ENCODE results near the gene HOXC6.

DNA sequence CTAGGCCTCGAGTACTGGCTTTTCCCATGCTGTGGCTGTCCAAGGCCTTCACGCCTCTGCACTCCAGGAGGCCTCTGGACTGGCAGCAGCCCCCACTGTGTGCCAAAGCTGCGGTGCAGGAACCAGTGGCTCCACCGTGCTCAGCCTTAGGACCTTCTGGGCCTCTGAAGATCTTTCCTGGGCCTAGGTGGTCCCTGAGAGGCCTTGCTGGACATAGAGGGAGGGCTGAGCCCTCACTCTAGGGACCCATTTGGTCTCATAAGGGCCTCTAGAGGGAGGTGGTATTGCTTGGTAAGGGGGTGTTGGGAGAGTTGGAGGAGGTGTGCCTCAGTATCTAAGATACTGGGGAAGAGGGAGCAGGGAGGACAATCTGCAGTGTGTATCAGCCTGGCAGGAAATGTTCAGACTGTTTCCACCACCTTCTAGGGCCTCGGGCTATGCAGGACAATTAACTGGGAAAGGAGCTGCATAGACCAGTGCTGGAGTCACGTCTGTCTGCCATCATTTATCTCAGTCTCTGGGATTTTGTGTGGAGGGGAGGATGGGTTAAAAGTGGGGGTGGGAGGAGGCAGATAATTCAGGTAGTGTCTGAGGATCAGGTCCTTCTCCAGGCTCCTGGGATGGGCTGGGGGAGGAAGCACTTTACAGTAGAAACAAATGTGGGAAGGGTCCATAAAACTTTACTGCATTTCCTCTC, 7.5 kb downstream of the HOXC6 start:
- TF ChIP-seq, protein P1, sequence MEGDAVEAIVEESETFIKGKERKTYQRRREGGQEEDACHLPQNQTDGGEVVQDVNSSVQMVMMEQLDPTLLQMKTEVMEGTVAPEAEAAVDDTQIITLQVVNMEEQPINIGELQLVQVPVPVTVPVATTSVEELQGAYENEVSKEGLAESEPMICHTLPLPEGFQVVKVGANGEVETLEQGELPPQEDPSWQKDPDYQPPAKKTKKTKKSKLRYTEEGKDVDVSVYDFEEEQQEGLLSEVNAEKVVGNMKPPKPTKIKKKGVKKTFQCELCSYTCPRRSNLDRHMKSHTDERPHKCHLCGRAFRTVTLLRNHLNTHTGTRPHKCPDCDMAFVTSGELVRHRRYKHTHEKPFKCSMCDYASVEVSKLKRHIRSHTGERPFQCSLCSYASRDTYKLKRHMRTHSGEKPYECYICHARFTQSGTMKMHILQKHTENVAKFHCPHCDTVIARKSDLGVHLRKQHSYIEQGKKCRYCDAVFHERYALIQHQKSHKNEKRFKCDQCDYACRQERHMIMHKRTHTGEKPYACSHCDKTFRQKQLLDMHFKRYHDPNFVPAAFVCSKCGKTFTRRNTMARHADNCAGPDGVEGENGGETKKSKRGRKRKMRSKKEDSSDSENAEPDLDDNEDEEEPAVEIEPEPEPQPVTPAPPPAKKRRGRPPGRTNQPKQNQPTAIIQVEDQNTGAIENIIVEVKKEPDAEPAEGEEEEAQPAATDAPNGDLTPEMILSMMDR (IDR thresholded peaks at IDR 0.05), result no peak
- TF ChIP-seq TEAD4 (CRISPR knock-in tag; IDR thresholded peaks at IDR 0.05), result no peak
- TF ChIP-seq, protein P2, sequence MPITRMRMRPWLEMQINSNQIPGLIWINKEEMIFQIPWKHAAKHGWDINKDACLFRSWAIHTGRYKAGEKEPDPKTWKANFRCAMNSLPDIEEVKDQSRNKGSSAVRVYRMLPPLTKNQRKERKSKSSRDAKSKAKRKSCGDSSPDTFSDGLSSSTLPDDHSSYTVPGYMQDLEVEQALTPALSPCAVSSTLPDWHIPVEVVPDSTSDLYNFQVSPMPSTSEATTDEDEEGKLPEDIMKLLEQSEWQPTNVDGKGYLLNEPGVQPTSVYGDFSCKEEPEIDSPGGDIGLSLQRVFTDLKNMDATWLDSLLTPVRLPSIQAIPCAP (CRISPR knock-in tag; IDR thresholded peaks at IDR 0.05), result no peak
- TF ChIP-seq CREM (CRISPR knock-in tag; IDR thresholded peaks at IDR 0.05), result no peak
- no peak for TF ChIP-seq RELA (CRISPR knock-in tag; IDR thresholded peaks at IDR 0.05; ENCODE audit: borderline replicate concordance)
- TF ChIP-seq, protein P3, sequence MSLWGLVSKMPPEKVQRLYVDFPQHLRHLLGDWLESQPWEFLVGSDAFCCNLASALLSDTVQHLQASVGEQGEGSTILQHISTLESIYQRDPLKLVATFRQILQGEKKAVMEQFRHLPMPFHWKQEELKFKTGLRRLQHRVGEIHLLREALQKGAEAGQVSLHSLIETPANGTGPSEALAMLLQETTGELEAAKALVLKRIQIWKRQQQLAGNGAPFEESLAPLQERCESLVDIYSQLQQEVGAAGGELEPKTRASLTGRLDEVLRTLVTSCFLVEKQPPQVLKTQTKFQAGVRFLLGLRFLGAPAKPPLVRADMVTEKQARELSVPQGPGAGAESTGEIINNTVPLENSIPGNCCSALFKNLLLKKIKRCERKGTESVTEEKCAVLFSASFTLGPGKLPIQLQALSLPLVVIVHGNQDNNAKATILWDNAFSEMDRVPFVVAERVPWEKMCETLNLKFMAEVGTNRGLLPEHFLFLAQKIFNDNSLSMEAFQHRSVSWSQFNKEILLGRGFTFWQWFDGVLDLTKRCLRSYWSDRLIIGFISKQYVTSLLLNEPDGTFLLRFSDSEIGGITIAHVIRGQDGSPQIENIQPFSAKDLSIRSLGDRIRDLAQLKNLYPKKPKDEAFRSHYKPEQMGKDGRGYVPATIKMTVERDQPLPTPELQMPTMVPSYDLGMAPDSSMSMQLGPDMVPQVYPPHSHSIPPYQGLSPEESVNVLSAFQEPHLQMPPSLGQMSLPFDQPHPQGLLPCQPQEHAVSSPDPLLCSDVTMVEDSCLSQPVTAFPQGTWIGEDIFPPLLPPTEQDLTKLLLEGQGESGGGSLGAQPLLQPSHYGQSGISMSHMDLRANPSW (CRISPR knock-in tag; conservative IDR thresholded peaks at IDR 0.05; ENCODE audit: low read depth), result no peak
- TF ChIP-seq, protein P4, sequence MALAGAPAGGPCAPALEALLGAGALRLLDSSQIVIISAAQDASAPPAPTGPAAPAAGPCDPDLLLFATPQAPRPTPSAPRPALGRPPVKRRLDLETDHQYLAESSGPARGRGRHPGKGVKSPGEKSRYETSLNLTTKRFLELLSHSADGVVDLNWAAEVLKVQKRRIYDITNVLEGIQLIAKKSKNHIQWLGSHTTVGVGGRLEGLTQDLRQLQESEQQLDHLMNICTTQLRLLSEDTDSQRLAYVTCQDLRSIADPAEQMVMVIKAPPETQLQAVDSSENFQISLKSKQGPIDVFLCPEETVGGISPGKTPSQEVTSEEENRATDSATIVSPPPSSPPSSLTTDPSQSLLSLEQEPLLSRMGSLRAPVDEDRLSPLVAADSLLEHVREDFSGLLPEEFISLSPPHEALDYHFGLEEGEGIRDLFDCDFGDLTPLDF (CRISPR knock-in tag; IDR thresholded peaks at IDR 0.05), result no peak
- TF ChIP-seq ATF1 (CRISPR knock-in tag; IDR thresholded peaks at IDR 0.05), result no peak
- no peak for TF ChIP-seq JAZF1 (CRISPR knock-in tag; IDR thresholded peaks at IDR 0.05)
- TF ChIP-seq, protein P5, sequence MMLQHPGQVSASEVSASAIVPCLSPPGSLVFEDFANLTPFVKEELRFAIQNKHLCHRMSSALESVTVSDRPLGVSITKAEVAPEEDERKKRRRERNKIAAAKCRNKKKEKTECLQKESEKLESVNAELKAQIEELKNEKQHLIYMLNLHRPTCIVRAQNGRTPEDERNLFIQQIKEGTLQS (CRISPR knock-in tag; conservative IDR thresholded peaks at IDR 0.05), result no peak
- TF ChIP-seq CREB1 (CRISPR knock-in tag; IDR thresholded peaks at IDR 0.05), result no peak
- TF ChIP-seq IRF2 (CRISPR knock-in tag; IDR thresholded peaks at IDR 0.05; ENCODE audit: borderline replicate concordance, low read depth), result no peak
- TF ChIP-seq, protein P6, sequence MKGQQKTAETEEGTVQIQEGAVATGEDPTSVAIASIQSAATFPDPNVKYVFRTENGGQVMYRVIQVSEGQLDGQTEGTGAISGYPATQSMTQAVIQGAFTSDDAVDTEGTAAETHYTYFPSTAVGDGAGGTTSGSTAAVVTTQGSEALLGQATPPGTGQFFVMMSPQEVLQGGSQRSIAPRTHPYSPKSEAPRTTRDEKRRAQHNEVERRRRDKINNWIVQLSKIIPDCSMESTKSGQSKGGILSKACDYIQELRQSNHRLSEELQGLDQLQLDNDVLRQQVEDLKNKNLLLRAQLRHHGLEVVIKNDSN (CRISPR knock-in tag; IDR thresholded peaks at IDR 0.05), result no peak

Data from WTC11 (cell line).